Measurements from ENCODE around the gene UBASH3B.

The UBASH3B gene

DNA sequence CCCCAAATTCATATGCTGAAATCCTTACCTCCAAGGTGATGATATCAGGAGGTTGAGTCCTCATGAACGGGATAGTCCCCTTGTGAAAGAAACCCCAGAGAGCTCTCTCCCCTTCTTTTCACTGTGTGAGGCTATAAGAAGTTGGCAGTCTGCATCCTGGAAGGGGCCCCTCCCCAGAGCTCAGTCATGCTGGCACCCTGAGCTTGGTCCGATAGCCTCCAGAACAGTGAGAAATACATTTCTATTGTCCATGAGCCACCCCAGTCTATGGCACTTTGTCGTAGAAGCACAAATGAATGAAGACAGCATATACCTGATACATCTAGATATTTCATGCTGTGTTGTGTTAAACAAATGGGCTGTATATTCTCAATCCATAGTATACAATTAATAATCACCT, 101.7 kb downstream of the UBASH3B start:
- Histone ChIP-seq H3K36me3 (replicated peaks; ENCODE audit: insufficient read depth, low read length) (no peaks in the 10 kb centered on the region), H3K4me3 (ENCODE audit: low read length) (no peak overlapping the region), H4K20me1 (ENCODE audit: insufficient read depth, low read length) (no peaks in the 10 kb centered on the region), H3K79me2 (ENCODE audit: low read length) (no peaks in the 10 kb centered on the region), H3K27ac (ENCODE audit: low read length) (no peak overlapping the region), H2AFZ (ENCODE audit: low read length) (no peak overlapping the region), H3K27me3 (replicated peaks; ENCODE audit: insufficient read depth, low read length) (no peaks in the 10 kb centered on the region), H3K4me2 (ENCODE audit: low read depth, low read length) (no peak overlapping the region), H3F3A (ENCODE audit: insufficient read depth, low read length) (no peaks in the 10 kb centered on the region), H3K9me2 (replicated peaks; ENCODE audit: insufficient read depth, low read length) (no peaks in the 10 kb centered on the region), H3K9me3 (replicated peaks; ENCODE audit: insufficient read depth, low read length) (no peaks in the 10 kb centered on the region), H3K4me1 (ENCODE audit: low read length) (peaks cover 9% of the 10 kb centered on the region), H3K9ac (ENCODE audit: low read length) (no peak overlapping the region)
- no peak for TF ChIP-seq EZH2 (optimal IDR thresholded peaks at IDR 0.05; ENCODE audit: low read depth, low read length)
- no peak for TF ChIP-seq EZH2phosphoT487 (IDR thresholded peaks at IDR 0.05; ENCODE audit: low read length)
- TF ChIP-seq CTCF (IDR thresholded peaks at IDR 0.05; ENCODE audit: low read length): no peak
- DNase-seq: no peak

GRCh38 chr11:122758339-122758738, 102.8 kb downstream of the UBASH3B start:
- H3K9me2 ChIP-seq (replicated peaks; ENCODE audit: insufficient read depth, low read length): no peaks in the 10 kb centered on the region
- H3F3A ChIP-seq (ENCODE audit: insufficient read depth, low read length): no peaks in the 10 kb centered on the region
- no peak overlapping the region for H3K4me3 ChIP-seq (ENCODE audit: low read length)
- H3K36me3 ChIP-seq (replicated peaks; ENCODE audit: insufficient read depth, low read length): no peaks in the 10 kb centered on the region
- H3K4me2 ChIP-seq (ENCODE audit: low read depth, low read length): no peak overlapping the region
- H3K9me3 ChIP-seq (replicated peaks; ENCODE audit: insufficient read depth, low read length): no peaks in the 10 kb centered on the region
- TF ChIP-seq CTCF (IDR thresholded peaks at IDR 0.05; ENCODE audit: low read length): no peak
- no peak for TF ChIP-seq EZH2 (optimal IDR thresholded peaks at IDR 0.05; ENCODE audit: low read depth, low read length)
- no peak for TF ChIP-seq EZH2phosphoT487 (IDR thresholded peaks at IDR 0.05; ENCODE audit: low read length)
- no peaks in the 10 kb centered on the region for H3K79me2 ChIP-seq (ENCODE audit: low read length)
- H2AFZ ChIP-seq (ENCODE audit: low read length): no peak overlapping the region
- H3K27ac ChIP-seq (ENCODE audit: low read length): no peak overlapping the region
- peaks cover 9% of the 10 kb centered on the region for H3K4me1 ChIP-seq (ENCODE audit: low read length)
- no peak overlapping the region for H3K9ac ChIP-seq (ENCODE audit: low read length)
- H4K20me1 ChIP-seq (ENCODE audit: insufficient read depth, low read length): no peaks in the 10 kb centered on the region
- H3K27me3 ChIP-seq (replicated peaks; ENCODE audit: insufficient read depth, low read length): no peaks in the 10 kb centered on the region
- DNase-seq: no peak

DNA sequence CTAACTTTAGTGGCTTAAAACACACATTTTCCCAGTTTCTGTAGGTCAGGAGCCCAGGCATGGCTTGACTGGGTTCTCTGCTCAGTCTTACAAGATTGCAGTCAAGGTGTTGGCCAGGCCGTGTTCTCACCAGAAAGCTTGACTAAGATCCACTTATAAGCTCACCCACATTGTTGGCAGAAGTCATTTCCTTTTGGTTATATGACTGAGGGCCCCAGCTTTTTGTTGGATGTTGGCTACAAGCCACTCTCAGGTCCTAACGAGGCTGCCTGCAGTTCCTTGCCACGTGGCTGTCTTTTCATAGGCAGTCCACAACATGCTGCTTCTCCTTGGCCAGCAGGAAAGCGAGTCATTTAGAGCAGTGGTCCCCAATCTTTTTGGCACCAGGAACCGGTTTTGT, 103.5 kb downstream of the UBASH3B start:
- Histone ChIP-seq H3K4me3 (ENCODE audit: low read length) (no peak overlapping the region), H3K27me3 (replicated peaks; ENCODE audit: insufficient read depth, low read length) (no peaks in the 10 kb centered on the region), H3K27ac (ENCODE audit: low read length) (no peak overlapping the region), H3F3A (ENCODE audit: insufficient read depth, low read length) (no peaks in the 10 kb centered on the region), H3K9me2 (replicated peaks; ENCODE audit: insufficient read depth, low read length) (no peaks in the 10 kb centered on the region), H3K4me2 (ENCODE audit: low read depth, low read length) (no peak overlapping the region), H3K9me3 (replicated peaks; ENCODE audit: insufficient read depth, low read length) (no peaks in the 10 kb centered on the region), H3K4me1 (ENCODE audit: low read length) (peaks cover 9% of the 10 kb centered on the region), H4K20me1 (ENCODE audit: insufficient read depth, low read length) (no peaks in the 10 kb centered on the region), H3K79me2 (ENCODE audit: low read length) (no peaks in the 10 kb centered on the region), H2AFZ (ENCODE audit: low read length) (no peak overlapping the region), H3K9ac (ENCODE audit: low read length) (no peak overlapping the region), H3K36me3 (replicated peaks; ENCODE audit: insufficient read depth, low read length) (no peaks in the 10 kb centered on the region)
- TF ChIP-seq EZH2phosphoT487 (IDR thresholded peaks at IDR 0.05; ENCODE audit: low read length) (no peak), EZH2 (optimal IDR thresholded peaks at IDR 0.05; ENCODE audit: low read depth, low read length) (no peak), CTCF (IDR thresholded peaks at IDR 0.05; ENCODE audit: low read length) (no peak)
- no peak for DNase-seq

All from MM.1S (cell line).